IPS-NIHi7 (cell line): ENCODE data around the gene MACROD2.

Experiments
- DNase-seq: peaks from one replicate; pipeline ENCODE4 v3.0.0; 2012; ENCODE audit warnings: mixed read lengths; ENCODE audit errors: extremely low spot score

The MACROD2 gene

GRCh38 chr20:15265581-15266309 lies 1270.4 kb downstream of the MACROD2 start:
- DNase-seq: no peak

GRCh38 chr20:15267935-15268334 lies 1272.6 kb downstream of the MACROD2 start:
- no peak for DNase-seq

- DNase-seq: no peak
These were observed 1282.7 kb downstream of the MACROD2 start for GRCh38 chr20:15278041-15278440.

- no peak for DNase-seq
These were observed 1292.0 kb downstream of the MACROD2 start for GRCh38 chr20:15287329-15287728.

- DNase-seq: no peak
These were observed 1292.8 kb downstream of the MACROD2 start for GRCh38 chr20:15288106-15288505.

- no peak for DNase-seq
These were observed 1294.0 kb downstream of the MACROD2 start for GRCh38 chr20:15289337-15289736.

GRCh38 chr20:15292405-15292804 lies 1297.1 kb downstream of the MACROD2 start:
- DNase-seq: no peak

- DNase-seq: no peak
These were observed 1301.1 kb downstream of the MACROD2 start for GRCh38 chr20:15296422-15296821.

GRCh38 chr20:15297059-15297875 lies 1302.0 kb downstream of the MACROD2 start:
- DNase-seq: no peak

- no peak for DNase-seq
These were observed 1306.8 kb downstream of the MACROD2 start for GRCh38 chr20:15302075-15302474.

GRCh38 chr20:15310361-15310760 lies 1315.0 kb downstream of the MACROD2 start:
- no peak for DNase-seq

GRCh38 chr20:15316556-15316955 lies 1321.2 kb downstream of the MACROD2 start:
- DNase-seq: no peak

GRCh38 chr20:15317546-15318232 lies 1322.4 kb downstream of the MACROD2 start:
- no peak for DNase-seq

GRCh38 chr20:15318682-15319081 lies 1323.4 kb downstream of the MACROD2 start:
- DNase-seq: no peak

- DNase-seq: no peak
These were observed 1324.1 kb downstream of the MACROD2 start for GRCh38 chr20:15319439-15319838.

- DNase-seq: no peak
These were observed 1325.6 kb downstream of the MACROD2 start for GRCh38 chr20:15320941-15321340.

- DNase-seq: no peak
These were observed 1331.8 kb downstream of the MACROD2 start for GRCh38 chr20:15327123-15327522.

- DNase-seq: no peak
These were observed 1332.8 kb downstream of the MACROD2 start for GRCh38 chr20:15328084-15328483.

- DNase-seq: no peak
These were observed 1337.4 kb downstream of the MACROD2 start for GRCh38 chr20:15332711-15333160.

- no peak for DNase-seq
These were observed 1337.9 kb downstream of the MACROD2 start for GRCh38 chr20:15333170-15333569.

GRCh38 chr20:15336011-15336410 lies 1340.7 kb downstream of the MACROD2 start:
- no peak for DNase-seq

- no peak for DNase-seq
These were observed 1341.2 kb downstream of the MACROD2 start for GRCh38 chr20:15336536-15336935.
